HG03039 (cell line): ENCODE data around the gene EPHA2.
"Not testable (repeated sequence)": the region's sequence is repeated elsewhere in the genome, so short reads cannot be mapped to it uniquely, and the experiment has no call there.

Experiments
- ATAC-seq: cut with Tn5 transposase; IDR thresholded peaks from one replicate; pipeline ENCODE4 v1.9.1; 2021; ENCODE audit warnings: mild to moderate bottlenecking, moderate library complexity; ENCODE audit not compliant: unreplicated experiment

Gene EPHA2

GRCh38 chr1:16122350-16122881, 33.5 kb downstream of the EPHA2 start:
- no peak for ATAC-seq

GRCh38 chr1:16120940-16121410, 34.9 kb downstream of the EPHA2 start:
- no peak for ATAC-seq

- no peak for ATAC-seq
These were observed 35.5 kb downstream of the EPHA2 start for GRCh38 chr1:16120407-16120806.

DNA sequence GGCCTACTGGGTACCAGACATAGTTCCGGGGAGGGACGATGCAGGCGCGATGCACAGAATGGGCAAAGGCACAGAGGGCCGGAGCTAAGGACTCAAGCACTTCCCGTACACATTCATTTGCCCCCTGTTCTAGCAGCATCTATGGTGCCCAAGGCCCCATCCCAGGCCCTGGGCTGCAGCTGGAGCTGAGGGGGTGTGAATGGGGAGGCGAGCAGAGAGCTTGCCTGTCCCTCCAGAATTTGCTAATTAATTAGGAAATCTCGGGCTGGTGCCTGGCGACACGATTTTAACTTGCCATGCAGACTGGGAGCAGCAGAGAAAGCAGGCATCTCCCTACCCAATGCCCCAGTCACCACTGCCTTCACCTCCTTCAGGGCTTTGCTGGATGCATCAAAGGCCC, 35.9 kb downstream of the EPHA2 start:
- ATAC-seq = no peak

DNA sequence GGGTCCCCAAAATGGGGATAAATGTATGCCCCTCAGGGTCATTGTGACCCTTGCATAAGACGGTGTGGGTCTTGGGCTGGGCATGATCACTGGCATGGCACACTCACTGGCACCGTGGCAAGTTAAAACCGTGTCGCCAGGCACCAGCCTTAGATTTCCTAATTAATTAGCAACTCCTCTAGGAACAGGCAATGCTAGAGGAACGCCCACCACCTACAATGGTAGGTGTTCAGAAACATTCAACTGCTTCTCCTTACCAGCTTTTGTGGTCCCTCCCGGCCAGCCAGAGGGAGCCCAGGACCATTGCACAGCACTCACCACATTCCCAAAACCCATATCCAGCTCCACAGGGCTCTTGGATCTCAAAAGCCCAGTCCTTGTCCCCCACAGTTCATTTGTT, 36.4 kb downstream of the EPHA2 start:
- no peak for ATAC-seq

GRCh38 chr1:16118706-16119105, 37.2 kb downstream of the EPHA2 start:
- ATAC-seq = no peak

GRCh38 chr1:16117936-16118335, 37.9 kb downstream of the EPHA2 start:
- no peak for ATAC-seq

DNA sequence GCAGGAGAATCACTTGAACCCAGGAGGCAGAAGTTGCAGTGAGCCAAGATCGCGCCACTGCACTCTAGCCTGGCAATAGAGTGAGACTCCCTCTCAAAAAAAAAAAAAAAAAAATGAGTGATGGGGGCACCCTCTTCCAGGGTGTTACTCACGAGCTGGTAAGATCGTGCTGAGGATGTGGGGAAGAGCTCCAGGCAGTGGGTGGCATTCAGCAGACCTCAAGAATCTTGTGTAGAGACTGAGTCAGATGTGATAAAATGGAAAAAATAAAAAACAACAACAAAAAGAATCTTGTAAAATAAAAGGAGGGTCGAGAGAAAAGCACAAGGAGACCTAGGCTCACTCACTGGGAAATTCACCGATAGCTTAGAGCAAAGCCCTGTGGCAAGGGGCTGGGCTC, 38.5 kb downstream of the EPHA2 start:
- no peak for ATAC-seq

DNA sequence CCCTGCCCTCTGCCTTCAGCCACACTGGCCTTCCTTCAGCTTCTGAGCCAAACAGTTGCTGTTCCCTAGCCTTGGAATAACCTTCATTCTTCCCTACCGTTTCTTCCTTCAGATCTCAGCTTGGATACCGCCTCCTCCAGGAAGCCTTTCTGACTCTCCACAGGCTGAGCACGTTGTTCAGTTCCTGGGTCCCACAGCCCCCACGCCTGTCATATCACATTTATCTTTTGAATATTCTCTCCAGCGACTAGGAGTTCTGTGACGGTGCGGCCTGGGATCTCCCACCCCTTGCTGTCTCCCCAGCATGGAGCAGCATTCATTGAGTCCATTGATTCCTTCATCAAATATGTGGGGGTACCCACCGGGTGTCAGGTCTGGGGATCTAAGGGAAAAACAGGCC, 39.2 kb downstream of the EPHA2 start:
- ATAC-seq = no peak

DNA sequence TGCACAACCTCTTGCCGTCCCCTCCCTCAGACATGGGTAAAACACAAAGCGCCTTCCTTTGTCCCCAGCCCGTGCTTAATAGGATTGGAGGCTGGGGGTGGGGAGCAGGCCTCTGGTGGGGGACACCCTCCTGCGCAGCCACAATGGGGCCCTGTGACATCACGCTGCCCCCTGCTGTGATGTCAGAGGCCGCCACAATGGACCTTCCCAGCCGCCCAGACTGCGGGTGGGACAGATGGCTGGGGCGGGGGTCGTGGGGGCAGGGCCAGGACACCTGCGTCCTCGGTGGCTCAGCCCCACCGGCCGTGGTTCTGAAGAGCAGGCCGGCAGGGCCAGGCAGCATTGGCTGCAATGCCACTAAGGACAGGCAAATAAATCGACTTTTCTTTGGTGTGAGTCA, 39.9 kb downstream of the EPHA2 start:
- no peak for ATAC-seq

GRCh38 chr1:16115468-16115983, 40.3 kb downstream of the EPHA2 start:
- no peak for ATAC-seq

- no peak for ATAC-seq
These were observed 41.1 kb downstream of the EPHA2 start for GRCh38 chr1:16114527-16115467.

DNA sequence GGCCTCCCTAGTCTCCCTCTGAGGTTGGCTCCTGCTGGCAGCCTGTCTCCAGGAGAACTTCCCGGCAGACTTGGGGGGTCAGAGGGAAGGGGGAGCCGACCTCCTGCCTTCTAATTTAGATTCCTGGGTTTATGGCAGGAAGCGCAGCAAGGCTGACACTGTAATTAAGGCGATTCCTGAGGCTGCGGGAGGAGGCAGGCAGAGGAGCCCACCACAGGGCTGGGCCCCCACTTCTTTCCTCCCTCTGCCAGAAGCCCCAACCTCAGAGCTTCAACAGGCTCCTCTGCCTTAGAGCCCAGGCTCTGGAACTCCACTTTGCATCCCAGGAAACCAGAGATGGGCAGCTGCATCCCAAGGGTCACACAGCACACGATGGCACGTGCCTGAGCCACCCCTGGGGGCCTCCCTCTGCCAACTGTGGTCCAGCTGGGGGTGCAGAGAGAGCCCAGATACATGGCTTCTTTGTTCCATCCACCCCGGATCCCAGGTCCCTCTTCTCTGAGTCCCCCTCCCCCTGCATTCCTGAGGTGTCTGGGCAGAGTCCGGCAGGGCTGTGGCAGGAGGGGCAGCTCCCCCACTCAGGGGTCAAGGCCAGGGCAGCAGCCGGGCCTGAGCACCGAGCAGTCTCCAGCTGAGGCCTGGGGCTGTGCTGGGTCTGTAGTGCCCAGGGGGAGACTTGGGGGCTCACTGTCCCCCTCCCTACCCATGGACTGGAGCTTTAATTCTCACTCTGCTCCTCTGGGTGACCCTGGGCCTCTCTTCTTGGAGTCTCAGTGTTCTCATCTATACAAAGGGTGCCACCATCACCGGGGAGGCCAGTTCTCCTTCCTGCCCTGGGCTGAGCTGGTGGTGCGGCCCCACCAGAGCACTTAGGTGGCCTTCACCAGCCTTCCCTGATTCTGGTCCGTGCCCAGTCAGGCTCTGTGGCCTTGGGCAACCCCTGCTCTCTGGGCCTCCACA, 43.0 kb downstream of the EPHA2 start:
- no peak for ATAC-seq

DNA sequence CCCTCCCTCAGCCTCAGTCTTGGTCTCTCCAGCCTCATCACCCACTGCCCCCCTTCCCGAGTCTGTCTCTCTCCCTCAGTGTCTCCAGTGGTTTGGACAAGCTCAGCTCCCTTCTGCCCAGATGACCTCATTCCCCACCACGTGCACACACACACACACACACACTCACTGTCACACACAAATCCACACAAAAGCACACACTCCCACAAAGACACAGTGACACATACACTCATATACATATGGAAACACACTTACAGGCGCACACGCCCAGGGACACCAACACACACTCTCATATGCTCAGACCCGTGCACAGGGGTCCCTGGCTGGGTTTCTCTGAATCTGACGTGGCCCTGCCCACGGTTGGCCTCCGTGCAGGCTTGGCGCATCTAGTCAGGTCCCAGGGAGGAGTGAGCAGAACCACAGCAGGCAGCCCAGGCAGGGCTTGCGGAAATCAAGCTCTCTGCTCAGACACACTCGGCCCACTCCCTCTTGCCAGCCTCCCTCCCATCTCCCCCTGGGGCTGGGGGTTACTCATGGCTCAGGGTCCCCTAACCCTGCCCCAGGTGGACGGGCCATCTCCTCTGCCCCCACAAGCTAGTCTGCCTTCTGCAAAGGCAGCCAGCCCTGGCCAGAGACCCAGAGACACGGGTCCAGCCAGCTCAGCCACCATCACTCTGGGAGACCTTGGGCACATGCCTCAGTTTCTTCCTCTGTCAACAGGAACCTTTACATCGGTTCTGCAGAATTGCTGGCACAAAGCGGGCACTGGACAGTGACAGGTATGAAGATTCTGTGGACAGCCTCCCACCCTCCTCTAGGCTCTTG, 43.9 kb downstream of the EPHA2 start:
- no peak for ATAC-seq

DNA sequence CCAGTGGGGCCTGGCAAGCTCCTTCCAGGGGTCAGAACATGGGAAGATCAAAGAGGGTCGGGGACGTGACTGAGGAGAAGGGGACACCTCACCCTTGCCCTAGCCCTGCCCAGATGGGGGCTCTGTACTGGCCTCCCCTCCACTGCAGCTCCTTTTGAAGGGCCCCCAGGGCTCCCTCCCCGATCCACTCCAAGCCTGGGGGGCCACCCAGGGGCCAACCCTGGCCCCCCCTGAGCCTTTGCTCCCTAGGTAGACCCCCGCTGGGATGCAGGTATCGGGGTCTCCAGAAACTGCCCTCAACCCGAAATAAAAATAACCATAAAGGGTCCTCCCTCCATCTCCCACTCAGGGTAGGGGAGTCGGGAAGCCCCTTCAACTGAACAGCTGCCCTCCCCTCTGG, 45.0 kb downstream of the EPHA2 start:
- ATAC-seq = no peak

DNA sequence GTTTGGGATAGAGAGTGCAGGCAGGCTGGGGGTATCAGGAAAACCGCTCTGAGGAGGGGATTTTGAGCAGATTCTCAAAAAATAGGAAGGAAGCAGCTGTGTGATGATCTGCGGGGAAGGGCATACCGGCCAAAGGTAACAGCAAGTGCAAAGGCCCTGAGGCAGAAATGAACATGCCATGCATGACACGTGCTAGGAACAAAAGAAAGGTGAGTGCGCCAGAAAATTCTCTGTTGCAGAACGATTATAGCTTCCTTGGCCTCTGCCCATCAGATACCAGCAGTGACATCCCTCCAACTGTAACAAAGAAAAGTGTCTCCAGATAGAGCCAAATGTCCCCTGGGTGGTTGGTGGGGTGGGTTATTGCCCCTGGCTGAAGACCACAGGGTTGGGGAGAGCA, 45.4 kb downstream of the EPHA2 start:
- no peak for ATAC-seq

DNA sequence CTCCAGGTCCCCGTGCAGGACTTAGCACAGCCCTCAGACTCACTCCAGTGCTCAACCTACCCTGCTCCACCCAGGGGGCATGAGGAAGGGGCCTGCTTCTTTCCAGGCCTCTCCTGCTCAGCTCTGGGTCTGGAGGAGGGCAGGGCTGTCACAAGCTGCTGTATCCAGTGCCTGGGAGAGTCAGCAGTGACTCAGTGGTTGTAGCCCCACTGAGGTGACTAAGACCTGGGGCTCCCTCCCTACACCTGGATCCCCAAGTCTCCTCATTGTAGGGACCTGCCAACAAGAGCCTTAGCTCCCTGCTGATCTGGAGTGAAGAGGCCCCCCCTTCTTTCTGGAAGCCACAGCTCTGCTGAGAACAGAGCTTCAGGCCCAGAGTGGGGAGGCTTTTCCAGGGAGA, 46.3 kb downstream of the EPHA2 start:
- no peak for ATAC-seq

- ATAC-seq = not testable (repeated sequence)
These were observed 48.8 kb downstream of the EPHA2 start for GRCh38 chr1:16107039-16107438.

- no peak for ATAC-seq
These were observed 54.2 kb downstream of the EPHA2 start for GRCh38 chr1:16101623-16102022.

DNA sequence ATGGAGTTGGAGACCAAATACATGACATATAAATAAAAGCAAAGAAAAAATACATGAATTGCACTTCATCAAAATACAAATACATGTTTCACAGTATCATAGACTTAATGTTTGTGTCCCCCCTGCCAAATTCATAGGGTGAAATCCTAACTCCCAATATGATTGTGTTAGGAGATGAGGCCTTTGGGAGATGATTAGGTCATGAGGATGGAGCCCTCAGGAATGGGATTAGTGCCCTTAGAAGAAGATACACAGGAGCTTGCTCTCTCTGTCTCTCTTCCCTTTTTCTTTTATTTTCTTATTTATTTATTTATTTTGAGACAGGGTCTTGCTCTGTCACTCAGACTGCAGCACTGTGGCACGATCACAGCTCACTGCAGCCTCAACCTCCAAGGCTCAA, 56.5 kb downstream of the EPHA2 start:
- no peak for ATAC-seq
